ENCODE data around the gene DNAJB12.

DNAJB12 gene

GRCh38 chr10:72375585-72375984, 20.9 kb upstream of the DNAJB12 start:
- H3K9me3 ChIP-seq (ENCODE audit: control insufficient read depth, low read length) = no peaks in the 10 kb centered on the region
- H3K27me3 ChIP-seq (ENCODE audit: control insufficient read depth, insufficient read depth, low read length) = no peaks in the 10 kb centered on the region
- H3K9ac ChIP-seq (ENCODE audit: low read length) = no peak overlapping the region
- H3K4me1 ChIP-seq (ENCODE audit: control insufficient read depth, insufficient read depth, low read length) = peaks cover 2% of the 10 kb centered on the region
- H3K4me3 ChIP-seq (ENCODE audit: low read length) = no peak overlapping the region
- H3K36me3 ChIP-seq (ENCODE audit: control insufficient read depth, insufficient read depth, low read length) = no peaks in the 10 kb centered on the region

- Histone ChIP-seq H3K9me3 (ENCODE audit: control insufficient read depth, low read length) (no peaks in the 10 kb centered on the region), H3K36me3 (ENCODE audit: control insufficient read depth, insufficient read depth, low read length) (no peaks in the 10 kb centered on the region), H3K9ac (ENCODE audit: low read length) (no peak overlapping the region), H3K27me3 (ENCODE audit: control insufficient read depth, insufficient read depth, low read length) (no peaks in the 10 kb centered on the region), H3K4me3 (ENCODE audit: low read length) (no peak overlapping the region), H3K4me1 (ENCODE audit: control insufficient read depth, insufficient read depth, low read length) (peaks cover 6% of the 10 kb centered on the region)
Measured at GRCh38 chr10:72375173-72375572, 20.5 kb upstream of the DNAJB12 start.

GRCh38 chr10:72370201-72370722, 15.5 kb upstream of the DNAJB12 start:
- Histone ChIP-seq H3K9ac (ENCODE audit: low read length) (no peak overlapping the region), H3K4me3 (ENCODE audit: low read length) (no peak overlapping the region), H3K36me3 (ENCODE audit: control insufficient read depth, insufficient read depth, low read length) (no peaks in the 10 kb centered on the region), H3K27me3 (ENCODE audit: control insufficient read depth, insufficient read depth, low read length) (no peaks in the 10 kb centered on the region), H3K4me1 (ENCODE audit: control insufficient read depth, insufficient read depth, low read length) (peaks cover 9% of the 10 kb centered on the region), H3K9me3 (ENCODE audit: control insufficient read depth, low read length) (no peaks in the 10 kb centered on the region)

- H3K9ac ChIP-seq (ENCODE audit: low read length) = no peak overlapping the region
- H3K4me3 ChIP-seq (ENCODE audit: low read length) = no peak overlapping the region
- no peaks in the 10 kb centered on the region for H3K36me3 ChIP-seq (ENCODE audit: control insufficient read depth, insufficient read depth, low read length)
- no peaks in the 10 kb centered on the region for H3K27me3 ChIP-seq (ENCODE audit: control insufficient read depth, insufficient read depth, low read length)
- no peaks in the 10 kb centered on the region for H3K9me3 ChIP-seq (ENCODE audit: control insufficient read depth, low read length)
- H3K4me1 ChIP-seq (ENCODE audit: control insufficient read depth, insufficient read depth, low read length) = peaks cover 20% of the 10 kb centered on the region
Measured at GRCh38 chr10:72367301-72367960, 12.7 kb upstream of the DNAJB12 start.

GRCh38 chr10:72365106-72365895, 10.6 kb upstream of the DNAJB12 start:
- Histone ChIP-seq H3K4me1 (ENCODE audit: control insufficient read depth, insufficient read depth, low read length) (peaks cover 15% of the 10 kb centered on the region), H3K9ac (ENCODE audit: low read length) (no peak overlapping the region)

GRCh38 chr10:72364239-72364777, 9.6 kb upstream of the DNAJB12 start:
- H3K9me3 ChIP-seq (ENCODE audit: control insufficient read depth, low read length) = no peaks in the 10 kb centered on the region
- H3K36me3 ChIP-seq (ENCODE audit: control insufficient read depth, insufficient read depth, low read length) = no peaks in the 10 kb centered on the region
- H3K4me1 ChIP-seq (ENCODE audit: control insufficient read depth, insufficient read depth, low read length) = peaks cover 11% of the 10 kb centered on the region
- H3K27me3 ChIP-seq (ENCODE audit: control insufficient read depth, insufficient read depth, low read length) = no peaks in the 10 kb centered on the region
- no peak overlapping the region for H3K4me3 ChIP-seq (ENCODE audit: low read length)
- H3K9ac ChIP-seq (ENCODE audit: low read length) = no peak overlapping the region

More at GRCh38 chr10:72365106-72365895, 10.6 kb upstream of the DNAJB12 start:
- H3K4me3 ChIP-seq (ENCODE audit: low read length) = no peak overlapping the region
- H3K27me3 ChIP-seq (ENCODE audit: control insufficient read depth, insufficient read depth, low read length) = no peaks in the 10 kb centered on the region
- H3K36me3 ChIP-seq (ENCODE audit: control insufficient read depth, insufficient read depth, low read length) = no peaks in the 10 kb centered on the region
- H3K9me3 ChIP-seq (ENCODE audit: control insufficient read depth, low read length) = no peaks in the 10 kb centered on the region

GRCh38 chr10:72356987-72357386, 2.3 kb upstream of the DNAJB12 start:
- Histone ChIP-seq H3K27me3 (ENCODE audit: control insufficient read depth, insufficient read depth, low read length) (no peaks in the 10 kb centered on the region), H3K36me3 (ENCODE audit: control insufficient read depth, insufficient read depth, low read length) (no peaks in the 10 kb centered on the region), H3K4me3 (ENCODE audit: low read length) (no peak overlapping the region), H3K9me3 (ENCODE audit: control insufficient read depth, low read length) (no peaks in the 10 kb centered on the region), H3K9ac (ENCODE audit: low read length) (no peak overlapping the region), H3K4me1 (ENCODE audit: control insufficient read depth, insufficient read depth, low read length) (peaks cover 11% of the 10 kb centered on the region)

- H3K4me1 ChIP-seq (ENCODE audit: control insufficient read depth, insufficient read depth, low read length) = peaks cover 11% of the 10 kb centered on the region
- no peak overlapping the region for H3K4me3 ChIP-seq (ENCODE audit: low read length)
- H3K27me3 ChIP-seq (ENCODE audit: control insufficient read depth, insufficient read depth, low read length) = no peaks in the 10 kb centered on the region
- no peaks in the 10 kb centered on the region for H3K36me3 ChIP-seq (ENCODE audit: control insufficient read depth, insufficient read depth, low read length)
- no peaks in the 10 kb centered on the region for H3K9me3 ChIP-seq (ENCODE audit: control insufficient read depth, low read length)
- H3K9ac ChIP-seq (ENCODE audit: low read length) = no peak overlapping the region
Measured at GRCh38 chr10:72356115-72356514, 1.4 kb upstream of the DNAJB12 start.

- Histone ChIP-seq H3K9ac (ENCODE audit: low read length) (peak overlapping the region; percentile 89), H3K4me3 (ENCODE audit: low read length) (peak overlapping the region; percentile 90), H3K4me1 (ENCODE audit: control insufficient read depth, insufficient read depth, low read length) (peaks cover 11% of the 10 kb centered on the region), H3K36me3 (ENCODE audit: control insufficient read depth, insufficient read depth, low read length) (peaks cover 7% of the 10 kb centered on the region), H3K27me3 (ENCODE audit: control insufficient read depth, insufficient read depth, low read length) (no peaks in the 10 kb centered on the region), H3K9me3 (ENCODE audit: control insufficient read depth, low read length) (no peaks in the 10 kb centered on the region)
Measured at GRCh38 chr10:72355214-72355555, 466 bp upstream of the DNAJB12 start.

- no peaks in the 10 kb centered on the region for H3K9me3 ChIP-seq (ENCODE audit: control insufficient read depth, low read length)
- H3K9ac ChIP-seq (ENCODE audit: low read length) = peak overlapping the region; percentile 89
- no peaks in the 10 kb centered on the region for H3K27me3 ChIP-seq (ENCODE audit: control insufficient read depth, insufficient read depth, low read length)
- peak overlapping the region; percentile 90 for H3K4me3 ChIP-seq (ENCODE audit: low read length)
- peaks cover 11% of the 10 kb centered on the region for H3K4me1 ChIP-seq (ENCODE audit: control insufficient read depth, insufficient read depth, low read length)
- H3K36me3 ChIP-seq (ENCODE audit: control insufficient read depth, insufficient read depth, low read length) = peaks cover 8% of the 10 kb centered on the region
Measured at GRCh38 chr10:72353965-72354355, 759 bp downstream of the DNAJB12 start.

GRCh38 chr10:72353028-72353964, 1.4 kb downstream of the DNAJB12 start:
- Histone ChIP-seq H3K4me1 (ENCODE audit: control insufficient read depth, insufficient read depth, low read length) (peaks cover 11% of the 10 kb centered on the region), H3K27me3 (ENCODE audit: control insufficient read depth, insufficient read depth, low read length) (no peaks in the 10 kb centered on the region), H3K4me3 (ENCODE audit: low read length) (peak overlapping the region; percentile 90), H3K9me3 (ENCODE audit: control insufficient read depth, low read length) (no peaks in the 10 kb centered on the region), H3K36me3 (ENCODE audit: control insufficient read depth, insufficient read depth, low read length) (peaks cover 14% of the 10 kb centered on the region), H3K9ac (ENCODE audit: low read length) (peak overlapping the region; percentile 89)

Data from mucosa of stomach (tissue), 1 donor.